Activated T-cell treated with anti-CD3 and anti-CD28 coated beads for 4 hours (primary cell): Measurements from ENCODE around the gene ANO4.

Source experiments
- DNase-seq: peaks from one replicate; pipeline ENCODE4 v3.0.0-alpha.2; 2020

The ANO4 gene

DNA sequence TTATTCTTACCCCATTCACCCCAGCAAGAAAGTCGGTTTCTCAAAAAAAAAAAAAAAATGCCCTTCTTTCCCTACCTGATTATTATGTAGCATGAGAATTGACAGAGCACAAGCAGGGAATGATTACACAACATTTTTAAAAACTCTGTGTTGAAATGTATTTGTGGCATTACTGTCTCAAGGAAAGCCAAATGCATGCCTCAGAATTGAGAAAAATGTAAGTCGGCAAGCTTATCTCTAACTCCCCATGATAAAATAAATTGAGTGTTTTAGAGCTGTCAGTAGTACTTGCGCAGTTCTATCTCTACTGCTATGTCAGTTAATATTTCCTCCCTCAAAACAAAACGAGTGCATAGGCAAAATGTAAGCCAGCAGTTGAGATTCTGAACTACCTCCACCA is 25.7 kb downstream of the ANO4 start:
- DNase-seq = no peak

DNA sequence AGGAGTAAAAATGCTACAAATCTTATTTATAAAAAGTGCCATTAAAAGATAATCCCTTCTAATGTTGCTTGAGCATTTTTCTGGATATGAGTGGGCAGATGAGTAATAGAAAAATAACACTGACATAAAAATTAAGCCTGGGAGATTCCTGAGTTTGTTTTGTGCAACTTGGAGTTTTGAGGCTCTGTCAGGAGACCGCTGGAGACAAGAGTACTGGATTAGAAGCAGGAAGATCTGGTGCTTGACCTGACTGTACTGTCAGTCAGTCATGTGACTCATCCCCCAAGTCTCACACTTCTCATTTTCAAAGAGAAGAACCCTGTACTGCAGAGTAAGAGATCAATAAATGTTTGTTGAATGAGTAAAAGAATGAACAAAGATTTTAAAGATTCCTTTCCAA is 29.4 kb downstream of the ANO4 start:
- no peak for DNase-seq

DNA sequence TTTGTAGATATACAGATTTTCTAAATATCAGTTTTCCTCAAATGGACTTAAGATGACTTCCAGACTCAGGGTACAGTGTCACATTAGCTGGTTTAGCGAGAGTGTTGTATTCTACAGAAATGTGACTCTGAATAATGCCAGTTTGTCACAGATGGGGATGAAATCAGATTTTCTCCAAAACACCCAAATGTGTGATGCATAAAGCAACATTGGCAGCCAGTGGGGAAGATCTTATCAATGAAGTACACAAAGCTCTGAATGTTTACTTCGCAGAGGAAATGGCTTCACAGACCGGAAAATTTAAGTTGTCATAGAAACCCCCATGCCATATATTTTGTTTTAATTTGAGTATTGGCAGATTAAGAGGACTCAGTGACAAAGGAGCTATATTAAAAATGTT is 29.9 kb downstream of the ANO4 start:
- no peak for DNase-seq

DNA sequence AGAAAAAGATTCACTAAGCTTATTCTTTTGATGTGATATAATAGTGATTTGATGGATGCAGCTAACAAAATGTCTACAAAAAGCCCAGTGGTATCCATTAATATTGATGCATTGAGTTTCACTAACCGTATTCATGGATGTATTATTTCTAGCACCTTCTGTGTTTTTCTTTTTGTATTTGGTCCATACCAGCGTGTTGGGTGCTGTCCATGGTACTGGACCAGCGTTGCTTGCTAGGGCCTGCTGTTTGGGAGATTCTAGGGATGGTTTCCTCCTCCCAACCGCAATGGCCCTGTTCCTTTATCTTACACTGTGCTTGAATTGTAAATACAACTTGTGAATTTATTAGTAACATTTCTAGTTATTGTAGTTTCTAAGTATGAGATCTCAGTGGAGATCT is 31.7 kb downstream of the ANO4 start:
- no peak for DNase-seq

DNA sequence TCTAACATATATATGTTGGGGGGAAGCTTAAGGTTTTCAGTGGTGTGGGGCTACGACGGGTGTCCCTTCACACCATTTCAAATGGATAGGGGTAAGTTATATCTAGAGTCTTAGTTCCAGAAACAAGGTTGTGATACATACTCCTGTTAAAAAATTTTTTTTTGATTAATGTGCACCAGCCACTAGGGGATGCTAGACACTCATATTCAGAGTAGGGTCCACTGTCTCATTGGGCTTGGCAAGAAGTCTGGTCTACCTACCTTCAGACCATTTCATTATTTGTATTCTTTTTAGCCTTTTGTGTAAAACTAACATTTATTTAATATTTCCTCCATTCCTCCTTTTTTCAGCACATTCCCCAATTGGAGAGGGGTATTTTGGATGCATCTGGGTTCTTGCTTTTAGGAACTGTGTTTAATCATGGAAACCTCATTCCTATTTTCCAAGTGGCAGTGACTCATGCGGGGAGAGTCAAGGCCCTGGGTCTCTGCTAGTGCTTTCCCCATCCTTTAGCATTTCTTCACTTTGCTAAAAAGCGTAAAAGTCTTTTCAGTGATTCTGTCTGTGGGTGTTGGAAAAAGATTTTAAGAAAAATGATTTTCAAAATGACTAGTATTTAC is 33.4 kb downstream of the ANO4 start:
- DNase-seq = no peak

DNA sequence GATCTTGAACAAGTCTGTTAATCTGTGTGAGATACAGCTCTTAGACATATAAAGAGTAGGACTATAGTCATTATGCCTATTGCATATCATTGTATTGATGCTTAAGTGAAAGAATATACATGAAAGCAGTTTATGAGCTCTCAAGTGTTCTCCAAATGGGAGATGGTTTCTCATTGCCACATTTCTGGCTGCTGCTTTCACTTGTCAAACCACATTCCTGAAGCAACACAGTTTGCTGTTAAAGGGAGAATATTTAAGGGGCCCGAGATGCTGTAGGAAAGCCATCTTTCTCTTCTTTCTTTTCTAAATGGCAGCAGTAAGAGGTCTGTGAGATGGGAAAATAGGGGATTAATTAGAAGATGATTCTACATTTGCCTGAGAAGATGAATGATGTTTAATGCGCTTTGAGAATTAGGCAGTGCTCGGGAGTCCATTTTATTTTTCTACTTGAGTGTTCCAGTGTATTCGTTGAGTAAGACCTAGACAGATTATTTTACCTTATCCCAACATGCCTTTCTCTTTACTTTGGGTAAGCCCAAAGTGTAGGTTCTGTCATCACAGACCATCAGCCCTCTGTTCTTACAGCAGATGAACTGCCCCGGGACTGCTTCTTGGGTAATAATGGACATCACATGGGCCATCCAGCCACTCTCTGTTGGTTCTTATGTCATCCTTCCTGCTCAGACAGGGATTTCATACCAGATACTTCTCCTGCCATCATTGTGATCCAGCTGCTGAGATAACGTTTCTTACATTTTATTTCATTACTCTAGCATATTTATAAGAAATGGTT is 35.6 kb downstream of the ANO4 start:
- no peak for DNase-seq

DNA sequence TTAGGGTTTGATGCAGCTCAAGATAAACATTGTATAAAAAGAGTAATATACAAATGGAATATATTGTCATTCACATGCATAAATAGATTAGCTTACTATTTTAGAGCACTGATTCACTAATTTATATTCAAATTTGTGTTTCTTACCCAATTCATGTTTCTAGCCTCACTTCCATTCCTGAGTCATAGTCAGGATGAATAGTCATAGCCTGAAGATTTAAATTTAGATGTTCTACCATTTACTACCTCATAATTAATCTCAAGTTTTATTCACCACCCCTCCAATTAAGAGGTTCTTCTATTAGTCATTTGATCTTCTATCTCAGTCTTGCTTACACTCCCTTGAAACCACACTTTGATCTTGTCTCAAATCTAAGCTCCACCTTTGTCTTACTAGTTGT is 38.7 kb downstream of the ANO4 start:
- DNase-seq = no peak

DNA sequence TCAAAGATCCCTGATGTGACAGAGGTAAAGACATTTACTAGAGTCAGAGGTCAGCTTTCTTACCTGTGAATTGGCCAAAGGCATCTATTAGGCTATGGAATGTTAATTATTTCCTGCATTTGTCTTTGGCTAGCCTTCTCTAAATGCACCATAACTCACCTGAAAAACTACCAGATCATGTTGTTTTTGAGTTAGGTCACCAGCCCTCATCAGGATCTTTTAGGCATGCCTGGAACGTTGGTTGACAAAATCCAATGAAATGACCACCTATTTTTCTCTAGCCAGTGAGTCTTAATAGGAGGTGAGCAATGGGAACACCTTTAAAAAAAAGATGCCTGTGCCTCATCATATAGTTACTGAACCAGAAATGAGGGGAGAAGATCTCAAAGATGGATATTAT is 46.2 kb downstream of the ANO4 start:
- no peak for DNase-seq

DNA sequence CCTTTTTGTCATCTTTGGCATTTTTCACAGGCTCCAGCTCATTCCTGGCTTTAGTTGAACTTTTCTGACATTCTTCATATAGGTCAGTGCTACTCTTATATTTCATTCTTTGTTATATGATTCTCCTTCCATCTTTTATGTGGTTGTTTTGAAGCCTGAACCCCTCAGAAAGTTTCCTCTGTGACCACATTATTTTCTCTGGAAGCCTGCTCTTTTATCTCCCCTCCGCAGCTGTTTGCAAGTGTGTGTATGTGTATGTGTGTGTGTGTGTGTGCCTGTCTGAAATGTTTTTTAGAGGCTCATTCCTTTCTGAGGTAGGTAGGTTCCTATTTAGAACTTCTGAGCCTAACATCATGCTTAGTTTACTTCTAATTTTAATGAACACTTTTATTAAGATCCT is 47.6 kb downstream of the ANO4 start:
- no peak for DNase-seq

DNA sequence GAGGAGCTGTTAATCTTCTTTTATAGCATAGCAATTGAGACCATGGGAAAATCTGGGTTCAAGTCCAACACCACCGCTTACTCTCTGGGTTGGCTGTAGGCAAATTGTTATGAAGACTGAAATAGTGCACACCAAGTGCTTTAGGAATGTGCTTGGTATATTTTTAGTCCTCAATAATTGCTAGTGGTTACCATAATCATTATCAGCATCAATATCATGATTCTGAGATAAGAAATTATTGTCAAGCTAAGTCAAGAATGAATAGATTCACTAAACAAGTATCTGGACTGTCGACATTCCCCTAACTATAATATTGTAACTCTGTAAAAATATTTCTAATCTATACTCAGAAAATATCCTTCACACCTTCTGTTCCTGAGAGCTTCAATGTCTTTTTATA is 48.5 kb downstream of the ANO4 start:
- no peak for DNase-seq

DNA sequence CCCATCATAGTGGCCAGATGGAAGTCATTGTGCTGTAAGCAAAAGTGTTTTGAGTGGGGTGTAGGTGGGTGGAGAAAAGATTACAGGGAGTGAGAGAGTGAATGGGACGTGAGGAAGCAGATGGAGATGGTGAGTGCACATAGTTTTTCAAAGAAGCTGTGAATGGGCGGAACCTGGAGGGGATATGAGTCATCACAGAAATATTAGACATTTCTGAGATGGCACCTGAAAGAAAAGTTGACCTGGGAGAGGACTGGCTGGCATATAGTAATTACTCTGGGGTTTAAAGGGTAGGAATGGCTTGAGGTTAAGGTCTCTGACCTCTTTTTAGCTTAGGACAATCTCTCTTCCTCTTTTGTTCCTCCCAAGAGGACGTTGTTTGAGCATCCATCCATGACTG is 50.5 kb downstream of the ANO4 start:
- DNase-seq = no peak

DNA sequence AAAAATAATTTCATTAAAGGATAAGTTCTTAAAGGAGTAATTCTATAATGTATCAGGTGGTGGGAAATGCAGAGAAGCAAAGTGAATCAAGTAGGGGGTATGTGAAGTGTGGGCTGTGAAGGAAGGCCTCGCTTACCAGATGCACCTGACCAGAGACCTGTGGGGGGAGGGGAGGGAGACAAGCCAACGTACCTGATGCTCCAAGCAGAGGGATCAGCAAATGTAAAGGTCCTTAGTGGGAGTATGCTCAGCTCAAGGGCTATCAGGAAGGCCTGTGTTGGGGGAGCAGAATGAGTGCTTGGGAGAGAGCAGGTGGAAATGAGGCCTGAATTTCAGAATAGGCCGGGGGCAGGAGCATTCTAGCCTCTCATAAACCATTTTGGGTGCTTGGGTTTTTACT is 57.1 kb downstream of the ANO4 start:
- DNase-seq = no peak

DNA sequence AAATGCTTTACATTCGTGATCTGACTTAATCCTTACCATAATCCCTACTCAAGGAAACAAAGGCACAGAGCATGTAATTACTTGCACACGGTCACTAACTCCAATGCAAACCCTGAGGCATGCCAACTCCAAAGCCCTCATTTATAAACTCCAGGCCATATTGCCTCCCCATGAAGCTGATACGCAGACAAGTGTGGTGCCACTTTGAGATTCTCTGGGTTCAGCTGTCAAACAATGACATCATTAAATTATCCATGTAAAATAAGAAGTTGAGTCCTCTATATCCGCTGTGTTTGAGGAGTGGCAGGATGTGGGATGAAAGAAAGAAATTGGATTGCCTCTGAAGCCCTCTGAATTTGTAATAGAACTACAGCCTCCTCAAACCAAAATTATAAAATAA is 62.8 kb downstream of the ANO4 start:
- DNase-seq = no peak

DNA sequence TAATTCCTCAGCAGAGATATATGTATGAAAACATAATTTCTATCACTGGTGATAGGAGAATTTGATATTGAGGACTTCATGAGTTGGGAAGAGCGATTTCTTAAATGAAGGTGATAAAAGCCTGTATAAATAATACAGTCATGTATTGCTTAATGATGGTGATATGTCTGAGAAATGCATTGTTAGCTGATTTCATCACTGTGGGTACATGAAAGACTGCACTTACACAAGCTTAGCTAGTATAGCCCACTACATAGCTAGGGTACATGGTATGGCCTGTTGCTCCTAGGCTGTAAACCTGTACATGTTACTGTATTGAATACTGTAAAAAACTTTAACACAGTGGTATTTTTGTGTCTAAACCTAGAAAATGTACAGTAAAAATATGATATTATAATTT is 63.4 kb downstream of the ANO4 start:
- no peak for DNase-seq

DNA sequence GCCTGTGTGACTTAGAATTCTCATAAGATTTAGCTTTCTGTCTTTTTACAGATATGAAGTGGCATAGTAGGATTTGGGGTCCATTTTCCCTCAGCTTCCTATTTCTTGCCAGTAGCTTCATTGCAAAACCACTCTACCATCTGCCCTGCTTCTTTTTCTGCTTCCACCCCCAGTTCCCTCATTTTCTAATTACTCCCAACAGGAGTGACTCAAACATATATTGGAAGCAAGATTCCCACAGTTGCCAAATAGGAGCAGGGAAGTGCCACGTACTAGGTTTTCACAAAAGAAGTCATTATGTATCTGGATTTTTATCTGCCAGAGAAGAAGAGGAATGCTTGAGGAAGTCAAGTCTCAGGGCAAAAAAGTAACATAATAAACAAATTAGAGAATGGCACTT is 64.1 kb downstream of the ANO4 start:
- DNase-seq = no peak

DNA sequence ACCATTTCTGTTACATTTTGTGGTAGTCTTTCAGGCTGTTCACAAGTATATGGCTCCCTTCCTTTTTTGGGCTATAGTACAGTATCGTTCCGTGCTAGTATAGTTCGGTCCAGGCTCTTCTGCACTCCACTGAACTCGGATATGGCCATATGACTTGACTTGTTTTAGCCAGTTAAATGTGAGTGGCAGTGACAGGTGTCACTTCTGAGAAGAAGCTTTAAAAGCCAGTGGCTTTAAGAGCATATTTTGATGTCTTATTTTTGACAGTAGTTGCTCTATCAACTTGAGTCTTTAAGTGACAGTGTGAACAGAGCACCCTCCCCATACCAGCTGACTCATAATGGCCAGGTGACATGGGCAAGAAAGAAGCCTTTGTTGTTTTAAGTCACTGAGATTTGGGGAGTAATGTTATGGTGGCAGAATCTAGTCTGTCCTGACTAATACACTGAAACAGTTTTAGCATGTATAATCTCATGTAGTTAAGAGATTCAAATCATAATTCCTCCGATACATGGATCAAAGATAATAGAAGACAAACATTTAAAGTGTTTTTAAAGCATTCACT is 64.6 kb downstream of the ANO4 start:
- DNase-seq = no peak

DNA sequence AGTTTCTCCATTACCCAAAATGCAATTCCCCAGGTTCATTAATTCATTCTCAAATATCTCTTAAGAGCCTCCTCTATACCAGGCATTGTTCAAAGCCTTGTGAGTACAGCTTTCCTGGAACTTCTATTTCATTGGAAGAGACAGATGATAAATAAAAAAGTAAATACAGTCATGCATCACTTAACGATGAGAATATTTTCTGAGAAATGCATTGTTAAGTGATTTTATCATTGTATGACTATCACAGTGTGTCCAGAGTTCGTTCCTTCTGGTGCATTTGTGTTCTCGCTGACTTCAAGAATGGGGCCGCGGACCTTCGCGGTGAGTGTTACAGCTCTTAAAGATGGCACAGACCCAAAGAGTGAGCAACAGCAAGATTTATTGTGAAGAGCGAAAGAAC is 66.0 kb downstream of the ANO4 start:
- DNase-seq = no peak

DNA sequence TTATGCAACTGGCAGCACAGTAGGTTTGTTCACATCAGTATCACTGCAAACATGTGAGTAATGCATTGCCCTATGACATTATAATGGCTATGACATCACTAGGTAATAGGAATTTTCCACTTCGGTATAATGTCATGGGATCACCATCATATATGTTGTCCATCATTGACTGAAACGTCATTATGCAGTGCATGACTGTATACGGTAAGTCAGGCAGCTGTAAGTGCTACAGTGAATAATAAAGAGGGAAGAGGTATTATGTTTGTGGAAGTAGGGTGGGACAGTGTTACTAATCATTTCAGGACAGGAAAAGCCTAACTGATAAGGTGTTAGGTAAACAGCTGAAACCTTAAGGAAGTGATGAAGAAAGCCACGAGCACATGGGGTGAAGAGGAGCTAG is 68.1 kb downstream of the ANO4 start:
- no peak for DNase-seq

DNA sequence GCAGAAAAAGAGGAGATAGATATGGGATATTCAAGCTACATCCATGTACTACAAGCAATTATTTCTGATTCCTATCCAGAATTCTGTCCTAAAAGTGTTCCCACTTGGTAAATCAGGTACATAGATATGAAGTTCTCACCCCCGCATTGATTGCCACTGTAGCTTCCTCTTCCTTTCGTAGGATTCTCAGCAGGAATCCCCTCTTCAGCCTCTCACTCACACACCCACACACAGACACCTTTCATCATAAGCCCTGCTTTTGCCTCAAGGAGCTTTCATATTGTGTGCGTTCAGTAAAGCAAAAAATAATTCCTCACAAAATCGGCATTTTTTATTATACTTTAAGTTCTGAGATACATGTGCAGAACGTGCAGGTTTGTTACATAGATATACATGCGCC is 69.8 kb downstream of the ANO4 start:
- no peak for DNase-seq

DNA sequence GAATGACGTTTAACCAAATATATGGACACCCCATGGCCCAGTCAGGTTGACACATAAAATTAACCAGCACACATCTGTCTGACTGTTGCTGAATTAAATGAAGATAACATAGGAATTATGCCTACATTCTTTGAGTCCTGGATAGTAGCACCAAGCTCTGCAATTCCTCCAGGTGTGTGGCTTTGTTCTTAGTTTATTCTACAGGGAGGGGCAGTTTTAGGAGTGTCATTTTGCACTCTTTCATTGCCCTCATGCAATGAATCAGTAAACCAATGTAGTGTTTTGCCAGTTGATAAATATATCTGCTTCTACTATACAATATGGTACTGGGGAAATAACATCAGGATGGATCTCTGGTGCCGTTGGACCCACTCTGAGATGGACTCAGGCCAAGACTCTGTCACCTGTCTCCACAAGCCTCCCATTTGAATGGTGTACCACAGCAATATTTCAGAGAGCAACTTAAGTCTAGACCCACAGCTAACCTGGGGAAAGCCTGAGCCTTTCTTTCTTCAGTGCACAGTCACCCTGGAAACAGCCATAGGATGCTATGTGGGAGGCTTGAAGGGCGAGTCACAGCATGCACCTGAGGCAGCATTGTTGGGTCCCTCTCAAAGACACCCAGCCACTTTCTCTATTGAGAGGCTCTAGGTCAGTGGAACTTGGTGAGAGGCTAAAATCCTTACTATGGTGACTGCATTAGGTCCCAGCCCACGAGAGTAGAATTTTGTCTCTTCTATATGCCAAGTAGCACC is 73.2 kb downstream of the ANO4 start:
- no peak for DNase-seq

DNA sequence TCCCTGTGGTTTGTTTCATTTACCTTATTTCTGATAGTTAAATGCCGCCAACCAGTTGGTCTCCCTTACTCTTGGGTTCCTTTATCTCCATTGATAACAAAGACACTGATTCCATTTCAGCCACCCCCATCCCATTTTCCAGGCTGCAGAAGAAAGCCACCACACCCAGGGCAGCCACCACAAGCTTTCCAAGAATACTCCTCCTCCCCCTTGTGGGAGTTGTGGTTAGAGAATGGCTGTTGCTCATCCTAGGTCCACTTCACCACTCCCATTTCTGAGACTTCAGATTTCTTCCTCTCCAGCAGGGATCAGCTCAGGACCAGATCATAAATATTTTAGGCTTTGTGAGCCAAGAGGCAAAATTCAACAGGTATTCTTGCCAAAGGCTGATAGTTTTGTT is 73.9 kb downstream of the ANO4 start:
- no peak for DNase-seq

DNA sequence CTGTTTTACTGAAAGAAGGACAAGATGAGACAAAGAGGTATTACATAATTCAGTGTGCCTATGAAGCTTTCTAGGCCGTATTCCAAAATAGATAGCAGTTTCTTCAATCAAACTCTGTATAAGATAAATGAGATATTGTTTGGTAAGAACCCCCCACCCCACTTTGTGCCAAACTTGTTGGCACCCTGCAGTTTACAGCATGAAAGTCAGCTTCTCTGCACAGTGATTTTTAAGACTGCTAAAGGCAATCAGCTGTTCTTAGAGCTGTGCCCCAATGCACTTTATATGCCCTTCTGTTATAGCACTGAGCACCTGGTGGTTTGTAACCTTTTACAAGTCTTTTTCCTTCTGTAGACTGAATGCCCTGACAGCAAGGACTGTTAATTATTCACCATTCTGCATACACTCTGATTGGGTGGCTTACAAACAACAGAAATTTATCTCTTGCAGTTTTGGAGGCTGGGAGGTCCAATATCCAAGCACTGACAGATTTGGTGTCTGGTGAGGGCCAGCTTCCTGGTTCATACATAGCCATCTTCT is 76.7 kb downstream of the ANO4 start:
- DNase-seq = no peak

DNA sequence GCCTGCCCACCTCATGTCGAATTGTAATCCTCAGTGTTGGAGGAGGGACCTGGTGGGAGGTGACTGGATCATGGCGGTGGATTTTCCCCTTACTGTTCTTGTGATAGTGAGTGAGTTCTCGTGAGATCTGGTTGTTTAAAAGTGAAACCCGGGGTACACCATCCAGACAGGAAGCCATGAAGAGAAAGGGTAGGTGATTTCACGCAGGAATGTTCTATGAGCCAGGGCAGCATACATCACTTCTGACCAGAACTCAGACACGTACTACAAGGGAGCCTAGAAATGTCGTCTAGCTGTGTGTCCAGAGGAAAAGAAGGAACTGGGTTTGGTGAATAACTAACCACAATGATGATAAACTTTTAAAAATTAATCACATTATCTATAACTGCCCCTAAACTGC is 80.6 kb downstream of the ANO4 start:
- no peak for DNase-seq

DNA sequence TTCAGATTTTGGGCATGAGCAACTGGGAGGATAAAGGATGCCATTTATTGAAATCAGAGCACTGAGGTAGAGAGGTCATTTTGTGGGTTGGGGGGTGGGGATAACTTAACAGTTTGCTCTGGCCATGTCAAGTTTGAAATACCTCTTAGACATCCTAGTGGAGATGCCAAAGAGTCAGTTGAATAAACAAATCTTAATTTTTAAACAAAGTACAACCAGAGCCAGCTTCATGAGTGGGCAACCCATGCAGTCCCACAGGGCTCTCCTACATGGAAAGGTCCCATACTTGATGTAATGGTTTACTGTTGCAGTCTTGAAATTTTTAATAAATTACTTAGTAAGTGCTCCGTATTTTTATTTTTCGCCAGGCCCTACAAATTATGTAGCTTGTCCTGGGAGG is 81.2 kb downstream of the ANO4 start:
- DNase-seq = no peak
